ENCODE measurements around the gene PSMA8.
"Not testable (repeated sequence)": the region's sequence is repeated elsewhere in the genome, so short reads cannot be mapped to it uniquely, and the experiment has no call there.

The PSMA8 gene

DNA sequence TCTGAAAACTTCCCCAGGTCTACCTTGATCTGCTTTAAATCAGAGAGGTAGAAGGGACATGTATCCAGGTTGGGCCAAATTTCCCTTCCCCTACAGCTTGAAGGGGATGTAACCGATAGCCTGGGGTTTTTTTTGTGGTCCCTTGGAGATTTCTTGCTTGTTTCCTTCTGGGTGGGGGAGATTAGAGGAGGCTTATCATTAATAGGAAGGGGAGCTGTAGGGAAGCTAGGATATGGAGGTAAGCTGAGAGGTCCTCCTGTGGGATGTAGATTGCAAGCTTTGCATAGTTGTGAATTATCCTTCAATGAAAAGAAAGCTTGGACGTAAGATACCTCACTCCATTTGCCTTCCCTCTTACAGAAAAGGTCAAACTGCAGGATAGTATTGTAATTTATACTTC is 103.7 kb downstream of the PSMA8 start:
- not testable (repeated sequence) for DNase-seq (ENCODE audit: low read depth)

DNA sequence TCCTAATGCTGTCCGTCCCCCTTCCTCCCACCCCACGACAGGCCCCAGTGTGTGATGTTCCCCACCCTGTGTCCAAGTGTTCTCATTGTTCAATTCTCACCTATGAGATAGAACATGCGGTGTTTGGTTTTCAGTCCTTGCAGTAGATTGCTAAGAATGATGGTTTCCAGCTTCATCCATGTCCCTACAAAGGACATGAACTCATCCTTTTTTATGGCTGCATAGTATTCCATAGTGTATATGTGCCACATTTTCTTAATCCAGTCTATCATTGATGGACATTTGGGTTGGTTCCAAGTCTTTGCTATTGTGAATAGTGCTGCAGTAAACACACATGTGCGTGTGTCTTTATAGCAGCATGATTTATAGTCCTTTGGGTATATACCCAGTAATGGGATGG is 105.0 kb downstream of the PSMA8 start:
- not testable (repeated sequence) for DNase-seq (ENCODE audit: low read depth)

GRCh38 chr18:26242392-26242791 is 108.7 kb downstream of the PSMA8 start:
- not testable (repeated sequence) for DNase-seq (ENCODE audit: low read depth)
